NCI-H146 treated with DMSO at 0.1 percent for 48 hours (cell line): ENCODE data around the gene CNTLN.
"Not testable (repeated sequence)": the region's sequence is repeated elsewhere in the genome, so short reads cannot be mapped to it uniquely, and the experiment has no call there.

Source experiments
- DNase-seq: peaks from one replicate; lab custom pipeline; 2025; ENCODE audit not compliant: unreplicated experiment; lab: John Stamatoyannopoulos, UW

Gene CNTLN

DNA sequence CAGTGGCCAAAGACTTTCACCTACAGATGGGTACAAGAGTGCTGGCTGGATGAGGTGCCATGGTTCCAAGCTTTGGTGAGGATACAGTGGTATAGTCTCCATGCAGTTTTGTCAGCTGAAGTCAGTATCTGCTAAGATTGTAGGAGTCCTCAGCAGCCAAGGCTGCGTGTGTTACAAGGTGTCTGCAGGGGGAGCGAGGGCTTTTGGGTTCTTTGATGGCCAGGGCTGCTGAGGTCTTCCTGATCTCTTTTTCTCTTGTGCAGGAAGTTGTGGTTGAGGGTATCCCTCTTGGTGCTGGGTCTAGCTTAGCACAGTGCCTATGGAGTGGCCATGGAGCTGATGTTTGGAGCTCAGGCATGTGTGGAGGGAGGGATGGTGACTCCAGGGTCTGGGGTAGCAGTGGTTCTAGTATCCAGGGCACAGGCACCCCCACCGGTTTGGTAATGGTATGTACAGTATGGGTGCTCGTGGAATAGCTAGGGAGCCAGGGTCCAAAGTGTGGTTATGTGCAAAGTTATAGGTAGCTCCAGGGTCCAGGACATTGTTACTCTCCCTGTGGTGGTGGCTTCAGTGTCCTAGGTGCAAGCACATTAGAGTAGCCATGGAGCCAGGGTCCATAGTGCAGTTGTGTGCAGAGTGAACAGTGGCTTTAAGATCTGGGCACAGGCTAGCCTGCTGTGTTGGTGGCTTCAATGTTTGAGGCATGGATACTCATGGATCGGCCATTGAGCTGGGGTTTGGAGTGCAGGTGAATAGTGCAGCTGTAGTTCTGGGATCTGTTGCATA is 36.7 kb downstream of the CNTLN start:
- no peak for DNase-seq

DNA sequence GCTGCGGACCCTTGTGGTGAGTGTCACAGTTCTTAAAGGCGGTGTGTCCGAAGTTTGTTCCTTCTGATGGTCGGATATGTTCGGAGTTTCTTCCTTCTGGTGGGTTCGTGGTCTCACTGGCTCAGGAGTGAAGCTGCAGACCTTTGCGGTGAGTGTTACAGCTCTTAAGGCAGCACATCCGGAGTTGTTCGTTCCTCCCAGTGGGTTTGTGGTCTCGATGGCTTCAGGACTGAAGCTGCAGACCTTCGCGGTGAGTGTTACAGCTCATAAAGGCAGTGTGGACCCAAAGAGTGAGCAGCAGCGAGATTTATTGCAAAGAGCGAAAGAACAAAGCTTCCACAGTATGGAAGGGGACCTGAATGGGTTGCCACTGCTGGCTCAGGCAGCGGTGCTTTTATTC is 42.7 kb downstream of the CNTLN start:
- not testable (repeated sequence) for DNase-seq

- no peak for DNase-seq
Measured at GRCh38 chr9:17185481-17186029, 50.7 kb downstream of the CNTLN start.

GRCh38 chr9:17191082-17191481 is 56.2 kb downstream of the CNTLN start:
- no peak for DNase-seq

DNA sequence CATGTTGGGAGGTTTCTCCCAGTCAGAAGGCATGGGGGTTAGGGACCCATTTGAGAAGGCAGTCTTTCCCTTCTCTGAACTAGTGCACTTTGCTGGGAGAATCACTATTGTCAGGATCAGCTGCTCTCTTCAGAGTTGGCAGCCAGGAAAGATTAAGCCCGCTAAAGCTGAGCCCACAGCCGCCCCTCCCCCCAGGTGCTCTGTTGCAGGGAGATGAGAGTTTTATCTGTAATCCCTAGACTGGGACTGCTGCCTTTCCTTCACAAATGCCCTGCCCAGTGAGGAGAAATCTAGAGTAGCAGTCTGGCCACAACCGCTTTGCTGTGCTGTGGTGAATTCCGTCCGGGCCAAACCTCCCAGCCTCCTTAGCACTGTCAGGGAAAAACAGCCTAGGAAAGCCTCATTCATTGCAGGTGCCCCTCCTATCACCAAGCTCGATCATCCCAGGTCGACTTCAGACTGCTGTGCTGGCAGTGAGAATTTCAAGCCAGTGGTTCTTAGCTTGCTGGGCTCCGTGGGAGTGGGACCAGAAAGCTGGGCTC is 69.8 kb downstream of the CNTLN start:
- DNase-seq = no peak

DNA sequence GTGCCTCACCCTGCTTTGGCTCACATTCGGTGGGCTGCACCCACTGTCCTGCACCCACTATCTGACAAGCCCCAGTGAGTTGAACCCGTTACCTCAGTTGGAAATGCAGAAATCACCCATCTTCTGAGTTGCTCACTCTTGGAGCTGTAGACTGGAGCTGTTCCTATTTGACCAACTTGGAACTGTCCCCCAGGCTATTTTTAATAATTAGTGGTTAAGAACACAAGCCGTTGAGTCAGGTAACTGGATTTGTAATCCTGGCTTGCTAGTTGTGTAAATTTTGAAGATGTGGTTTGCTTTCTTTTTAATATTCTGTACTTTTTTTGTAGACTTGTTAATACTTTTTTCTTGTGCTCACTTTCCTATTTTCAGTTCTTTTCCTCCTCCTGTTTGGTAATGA is 81.2 kb downstream of the CNTLN start:
- DNase-seq = no peak

DNA sequence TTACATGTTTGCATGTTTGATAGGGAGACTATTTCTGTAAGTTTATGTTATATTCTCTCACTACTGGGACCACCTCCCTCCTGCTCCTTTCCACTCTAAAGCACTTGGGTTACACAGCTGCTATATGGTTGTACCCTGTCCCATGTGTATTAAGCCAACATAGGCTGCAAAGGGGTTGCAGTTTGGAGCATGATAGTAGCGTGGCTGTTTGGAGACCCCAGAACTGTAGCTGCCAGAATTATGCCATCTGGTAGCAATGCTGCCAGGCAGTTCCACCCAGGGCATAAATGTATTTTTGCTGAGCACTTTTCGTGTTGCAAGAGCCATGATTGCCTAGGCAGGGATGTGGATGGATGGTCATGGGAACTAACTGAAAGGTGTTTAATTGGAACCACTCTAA is 81.8 kb downstream of the CNTLN start:
- no peak for DNase-seq

GRCh38 chr9:17217272-17217671 is 82.4 kb downstream of the CNTLN start:
- peak; percentile 31 for DNase-seq

DNA sequence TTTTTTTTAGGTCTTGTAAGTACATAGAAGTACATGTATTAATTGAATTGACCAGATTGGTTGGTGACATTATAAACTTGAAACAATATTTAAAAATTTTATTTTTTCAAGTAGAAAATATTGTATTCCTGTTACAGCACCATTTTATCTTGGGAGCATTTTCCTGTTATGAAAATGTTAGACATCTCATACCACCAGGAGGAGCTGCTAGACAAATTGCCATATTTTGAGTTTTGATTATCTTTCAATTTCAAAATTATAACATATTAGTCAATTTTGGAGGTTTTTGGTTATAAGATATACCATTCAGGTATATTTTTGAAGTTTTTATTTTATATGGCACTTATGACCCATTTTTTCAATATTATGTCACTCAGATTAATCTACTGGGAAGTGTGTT is 84.4 kb downstream of the CNTLN start:
- no peak for DNase-seq

- no peak for DNase-seq
Measured at GRCh38 chr9:17222932-17223331, 88.1 kb downstream of the CNTLN start.

- DNase-seq = no peak
Measured at GRCh38 chr9:17225407-17225806, 90.6 kb downstream of the CNTLN start.

DNA sequence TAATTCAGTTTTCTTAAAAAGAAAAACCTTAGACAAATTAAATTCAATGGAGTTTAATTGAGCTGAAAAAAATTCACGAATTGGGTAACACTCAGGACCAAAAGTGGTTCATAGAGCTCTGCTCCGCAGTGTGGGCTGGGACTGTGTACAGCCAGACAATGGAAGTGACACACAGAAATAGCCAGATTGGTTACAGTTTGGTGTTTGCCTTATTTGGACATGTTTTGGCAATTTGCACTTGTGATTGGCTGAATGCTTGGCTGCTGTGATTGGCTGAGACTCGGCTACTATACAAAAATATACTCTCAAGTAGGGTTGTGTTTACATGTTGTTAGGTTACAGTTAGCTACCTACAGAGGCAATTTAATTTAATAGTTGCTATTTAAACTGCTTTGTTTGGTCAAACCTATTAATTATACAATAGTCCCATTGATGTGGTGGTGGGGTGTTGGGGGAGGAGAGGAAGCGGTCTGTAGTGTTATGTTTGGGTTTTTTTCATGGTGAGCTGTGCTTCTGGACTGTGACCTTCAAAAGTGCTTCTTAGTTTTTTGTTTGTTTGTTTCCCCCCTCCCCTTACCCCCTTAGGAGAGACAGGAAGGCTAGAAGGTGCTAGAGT is 95.2 kb downstream of the CNTLN start:
- peak; percentile 69 for DNase-seq

DNA sequence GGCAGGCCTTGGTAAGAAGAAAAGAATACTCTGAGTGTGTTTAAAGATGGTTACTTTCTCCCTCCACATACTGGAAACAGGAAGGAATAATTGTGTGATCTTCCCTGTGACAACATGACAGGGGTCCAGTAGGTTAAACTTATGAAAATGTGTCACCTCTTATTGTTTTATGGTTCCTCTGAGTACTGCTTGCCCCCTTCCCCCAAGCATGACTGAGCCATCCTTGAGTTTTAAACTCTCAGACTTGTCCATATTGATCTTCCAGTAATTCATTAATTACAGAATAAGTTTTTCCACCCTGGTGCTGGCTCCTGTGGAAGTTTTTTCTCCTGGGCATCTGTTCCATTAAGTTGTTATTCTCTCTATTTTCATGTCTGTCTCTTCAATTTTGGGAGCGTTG is 95.8 kb downstream of the CNTLN start:
- DNase-seq = no peak

- peak; percentile 53 for DNase-seq
Measured at GRCh38 chr9:17236147-17236546, 101.3 kb downstream of the CNTLN start.

- DNase-seq = no peak
Measured at GRCh38 chr9:17246770-17247169, 111.9 kb downstream of the CNTLN start.

GRCh38 chr9:17251100-17251499 is 116.3 kb downstream of the CNTLN start:
- DNase-seq = no peak

- not testable (repeated sequence) for DNase-seq
Measured at GRCh38 chr9:17268531-17269188, 133.8 kb downstream of the CNTLN start.

DNA sequence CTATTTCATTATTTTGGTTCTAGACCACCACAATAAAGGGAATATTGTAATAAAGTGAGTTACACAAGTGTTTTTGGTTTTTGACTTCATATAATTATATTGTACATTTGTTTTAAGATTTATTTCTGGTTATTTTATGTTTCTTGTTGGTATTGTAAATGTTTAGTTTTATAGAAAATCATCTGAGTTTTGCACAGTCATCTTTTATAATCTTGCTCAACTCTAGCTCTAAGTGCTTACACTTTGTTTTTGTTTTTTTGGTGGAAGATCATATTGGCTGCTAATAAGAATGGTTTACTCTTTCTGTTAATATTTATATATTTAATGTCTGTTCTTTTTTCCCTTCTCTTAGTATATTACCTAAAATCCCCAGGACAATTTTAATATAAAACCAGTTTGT is 135.0 kb downstream of the CNTLN start:
- no peak for DNase-seq

DNA sequence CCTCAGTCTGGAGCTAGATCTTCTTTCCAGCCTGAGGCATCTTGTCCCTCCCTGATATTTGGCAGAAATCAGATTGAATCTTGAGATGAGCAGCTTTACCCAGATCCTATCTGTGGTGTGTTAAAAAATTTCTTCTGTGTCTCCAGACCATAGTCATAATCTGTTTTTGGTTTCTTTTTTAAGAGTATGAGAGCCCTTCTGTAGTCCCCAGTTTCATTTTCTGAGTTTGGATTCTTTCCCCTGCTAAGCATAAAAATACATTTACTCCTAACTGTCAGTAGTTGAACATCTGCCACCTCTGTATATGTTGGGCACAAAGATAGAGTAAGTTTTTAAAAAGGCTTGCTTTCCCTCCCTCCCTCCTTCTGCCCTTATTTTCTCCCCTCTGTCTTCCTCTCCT is 137.7 kb downstream of the CNTLN start:
- no peak for DNase-seq

GRCh38 chr9:17280350-17281012 is 145.6 kb downstream of the CNTLN start:
- DNase-seq = no peak

DNA sequence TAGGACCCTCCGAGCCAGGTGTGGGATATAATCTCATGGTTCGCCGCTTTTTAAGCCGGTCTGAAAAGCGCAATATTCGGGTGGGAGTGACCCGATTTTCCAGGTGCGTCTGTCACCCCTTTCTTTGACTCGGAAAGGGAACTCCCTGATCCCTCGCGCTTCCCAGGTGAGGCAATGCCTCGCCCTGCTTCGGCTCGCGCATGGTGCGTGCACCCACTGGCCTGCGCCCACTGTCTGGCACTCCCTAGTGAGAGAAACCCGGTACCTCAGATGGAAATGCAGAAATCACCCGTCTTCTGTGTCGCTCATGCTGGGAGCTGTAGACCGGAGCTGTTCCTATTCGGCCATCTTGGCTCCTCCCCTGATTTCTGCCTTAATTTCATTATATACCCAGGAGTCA is 155.8 kb downstream of the CNTLN start:
- not testable (repeated sequence) for DNase-seq
